A549 (cell line): Measurements from ENCODE around the gene NPFFR1. TPM values are rescaled to one million over a fixed set of nuclear protein-coding genes. Genes with fewer than 3 reads are reported as not detected.
A peak's percentile ranks its signal among the peaks of the same experiment; 100 is the strongest.

Experiments
- ATAC-seq, 2 experiments: fragments of 200-7000 bp in 1 of 2; fragments of >200 bp in 1 of 2; cut with Nextera tagmentation in 1 of 2; cut with Tn5 transposase in 1 of 2; 3 replicates each; pipeline versions ENCODE4 v1.8.0 to v1.9.1; 2018 to 2020; ENCODE audit warnings: mild to moderate bottlenecking in 1 of 2, moderate library complexity in 1 of 2
- CTCF ChIA-PET: fragments of 300-600 bp; sonication (Branson Sonifier 250); formaldehyde crosslinking; extraction: SDS; loops from one replicate; lab custom pipeline; 2021; ENCODE audit warnings: antibody characterized with exemption, inconsistent platforms; lab: Yijun Ruan, JAX
- POLR2A ChIA-PET: fragments of 350-600 bp; formaldehyde crosslinking; extraction: SDS; loops from one replicate; lab custom pipeline; 2021; ENCODE audit warnings: antibody characterized with exemption, inconsistent platforms; lab: Yijun Ruan, JAX
- DNase-seq, 2 experiments: peaks; one replicate each; pipeline versions ENCODE4 v3.0.0 to v3.0.0-alpha.2; 2011 to 2016; ENCODE audit warnings: low read depth in 1 of 2, low spot score in 1 of 2
- FAIRE-seq: peaks from 2 replicates; lab custom pipeline; 2011; peaks lifted over from hg19 to GRCh38; lab: Jason Lieb, UNC
- H3K27ac ChIP-seq, 2 experiments: fragments of >200 bp; sonication (Bioruptor Twin); formaldehyde crosslinking; 3 replicates each; pipeline ENCODE4 v1.5.1; 2016 to 2017
- H3K4me1 ChIP-seq: fragments of >200 bp; sonication (Bioruptor Twin); formaldehyde crosslinking; 3 replicates; pipeline ENCODE4 v1.6.1; 2016
- H3K4me2 ChIP-seq: fragments of >200 bp; sonication (Bioruptor Twin); formaldehyde crosslinking; 3 replicates; pipeline ENCODE4 v1.6.1; 2016
- H3K4me3 ChIP-seq: fragments of >200 bp; sonication (Bioruptor Twin); formaldehyde crosslinking; 3 replicates; pipeline ENCODE4 v1.5.1; 2016
- H3K9me3 ChIP-seq: fragments of >200 bp; sonication (Bioruptor Twin); formaldehyde crosslinking; 3 replicates; pipeline ENCODE4 v1.6.1; 2016
- BHLHE40 ChIP-seq: IDR thresholded peaks from 2 replicates; pipeline ENCODE4 v1.6.1; 2012; ENCODE audit warnings: low read depth, low read length, inconsistent platforms
- EHF ChIP-seq: fragments of 250-450 bp; sonication (Bioruptor Pico); IDR thresholded peaks from 2 replicates; pipeline ENCODE4 v1.5.0; 2020; ENCODE audit warnings: mild to moderate bottlenecking
- EHMT2 ChIP-seq: fragments of 200-600 bp; sonication (generic); IDR thresholded peaks from 2 replicates; pipeline ENCODE4 v1.6.1; 2016; ENCODE audit warnings: antibody characterized with exemption, low read depth, mild to moderate bottlenecking, moderate library complexity
- ESRRA ChIP-seq: fragments of 150-350 bp; IDR thresholded peaks from 2 replicates; pipeline ENCODE4 v1.6.1; 2014; ENCODE audit warnings: mild to moderate bottlenecking, low read length, borderline replicate concordance
- FOXS1 ChIP-seq: fragments of 250-450 bp; sonication (Bioruptor Pico); IDR thresholded peaks from 2 replicates; pipeline ENCODE4 v1.5.0; 2020; ENCODE audit warnings: mild to moderate bottlenecking, moderate library complexity
- HOXB5 ChIP-seq: fragments of 250-450 bp; sonication (Bioruptor Pico); IDR thresholded peaks from 2 replicates; pipeline ENCODE4 v1.5.0; 2020; ENCODE audit warnings: mild to moderate bottlenecking, moderate library complexity
- JUNB ChIP-seq: fragments of >200 bp; sonication (Bioruptor Twin); formaldehyde crosslinking; IDR thresholded peaks from 2 replicates; pipeline ENCODE4 v1.6.1; 2016
- KDM1A ChIP-seq: fragments of 200-600 bp; sonication (generic); IDR thresholded peaks from 2 replicates; pipeline ENCODE4 v1.6.1; 2016; ENCODE audit warnings: low read depth, mild to moderate bottlenecking
- MAFK ChIP-seq: fragments of 450-650 bp; IDR thresholded peaks from 2 replicates; pipeline ENCODE4 v1.6.1; 2014; ENCODE audit not compliant: partially characterized antibody
- MAZ ChIP-seq: fragments of 150-350 bp; IDR thresholded peaks from 2 replicates; pipeline ENCODE4 v1.6.1; 2014; ENCODE audit warnings: antibody characterized with exemption, low read depth, low read length, borderline replicate concordance
- MYC ChIP-seq: IDR thresholded peaks from 2 replicates; pipeline ENCODE4 v1.6.1; 2012; ENCODE audit warnings: mild to moderate bottlenecking, inconsistent platforms, low read length, improper control_type of control experiment, borderline replicate concordance
- NPAS2 ChIP-seq: fragments of 250-450 bp; sonication (Bioruptor Pico); IDR thresholded peaks from 2 replicates; pipeline ENCODE4 v1.8.0; 2022; ENCODE audit warnings: mild to moderate bottlenecking, moderate library complexity, borderline replicate concordance
- PHF8 ChIP-seq: fragments of 200-600 bp; sonication (generic); IDR thresholded peaks from 2 replicates; pipeline ENCODE4 v1.6.1; 2016; ENCODE audit warnings: low read depth, mild to moderate bottlenecking, antibody characterized with exemption, moderate library complexity, borderline replicate concordance
- POLR2AphosphoS2 ChIP-seq: conservative IDR thresholded peaks from 2 replicates; pipeline ENCODE4 v1.6.1; 2012; ENCODE audit warnings: low read length, improper control_type of control experiment, inconsistent platforms
- RARB ChIP-seq: fragments of 250-450 bp; sonication (Bioruptor Pico); IDR thresholded peaks from 2 replicates; pipeline ENCODE4 v1.8.0; 2021; ENCODE audit warnings: mild to moderate bottlenecking, moderate library complexity
- RCOR1 ChIP-seq: fragments of 150-350 bp; IDR thresholded peaks from 2 replicates; pipeline ENCODE4 v1.6.1; 2014; ENCODE audit warnings: antibody characterized with exemption, low read length, low read depth
- SREBF2 ChIP-seq: fragments of 450-650 bp; IDR thresholded peaks from 2 replicates; pipeline ENCODE4 v1.6.1; 2014; ENCODE audit warnings: mild to moderate bottlenecking, moderate library complexity
- TFCP2L1 ChIP-seq: fragments of 250-450 bp; sonication (Bioruptor Pico); IDR thresholded peaks from 2 replicates; pipeline ENCODE4 v1.5.0; 2021; ENCODE audit warnings: mild to moderate bottlenecking
- ZNF302 ChIP-seq: fragments of 250-450 bp; sonication (Bioruptor Pico); IDR thresholded peaks from 2 replicates; pipeline ENCODE4 v1.9.0; 2021; ENCODE audit warnings: inconsistent platforms, mild to moderate bottlenecking, moderate library complexity
- WGBS: methylation state at CpG from one replicate; pipeline ENCODE4 v1.1.6; 2017; ENCODE audit errors: missing lambda C conversion rate; 5-methylcytosine and 5-hydroxymethylcytosine counted together
- polyA plus RNA-seq, 4 experiments: library from polyadenylated mRNA; depleted of rRNA in 3 of 4; stranded (reverse); fragments of >200 nt; fragmentation: RNase III in 1 of 4; extraction: RNeasy Plus Mini Kit Qiagen cat#74134 plus additional on column Dnase treatment in 1 of 4; gene quantifications; 2 replicates in 3 of 4; 3 replicates in 1 of 4; pipeline ENCODE4 v1.2.3, GENCODE V29; 2011 to 2017
- TF ChIP-seq, protein P1 (sequence below): fragments of 150-350 bp; IDR thresholded peaks from 2 replicates; pipeline ENCODE4 v1.6.1; 2014; ENCODE audit warnings: low read depth, mild to moderate bottlenecking, low read length
- TF ChIP-seq, protein P2 (sequence below): fragments of 450-650 bp; IDR thresholded peaks from 2 replicates; pipeline ENCODE4 v1.6.1; 2014; ENCODE audit warnings: antibody characterized with exemption
- TF ChIP-seq, protein P3 (sequence below): fragments of >200 bp; sonication (Bioruptor Twin); formaldehyde crosslinking; IDR thresholded peaks from 3 replicates; pipeline ENCODE4 v1.5.1; 2016

The NPFFR1 gene
- polyA plus RNA-seq, 2 of the 4 experiments (the other 2 are of a cell fraction), result not detected

DNA sequence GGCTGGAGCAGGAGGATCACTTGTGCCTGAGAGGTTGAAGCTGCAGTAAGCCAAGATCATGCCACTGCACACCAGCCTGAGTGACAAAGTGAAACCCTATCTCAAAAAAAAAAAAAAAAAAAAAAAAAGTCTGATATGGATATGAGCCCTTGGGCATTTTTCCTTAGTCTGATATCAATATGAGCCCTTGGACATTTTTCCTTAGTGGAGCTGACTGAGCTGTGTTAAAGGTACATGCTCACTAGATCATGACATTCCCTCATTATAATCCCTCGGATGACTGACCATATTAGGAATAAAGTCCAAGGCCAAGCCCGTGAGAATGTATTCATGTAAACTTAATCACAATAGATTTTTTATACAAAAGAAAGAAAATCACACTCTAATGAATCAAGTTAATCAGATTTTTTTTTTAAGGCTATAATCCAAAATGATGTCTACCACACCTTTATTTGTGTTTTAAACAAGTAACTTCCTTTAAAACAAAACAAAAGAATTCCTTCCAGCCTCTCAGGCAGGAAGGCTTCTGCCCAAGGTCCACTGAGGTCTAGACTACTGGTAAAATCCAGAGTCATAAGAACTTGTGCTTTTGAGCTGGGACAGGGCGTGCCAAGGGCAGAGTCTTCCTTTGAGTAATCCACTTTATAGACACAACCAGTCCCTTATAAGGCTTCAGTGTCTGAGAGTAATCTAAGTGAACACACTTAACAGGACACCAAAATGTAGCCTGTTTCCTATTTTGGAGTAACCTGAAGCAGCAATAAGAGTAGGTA lies 56.1 kb downstream of the NPFFR1 start:
- FAIRE-seq, result no peak
- no peak for TF ChIP-seq EHF (CRISPR knock-in tag)
- TF ChIP-seq BHLHE40, result no peak
- TF ChIP-seq RARB (CRISPR knock-in tag), result no peak
- no peak for TF ChIP-seq RCOR1
- TF ChIP-seq, protein P1, sequence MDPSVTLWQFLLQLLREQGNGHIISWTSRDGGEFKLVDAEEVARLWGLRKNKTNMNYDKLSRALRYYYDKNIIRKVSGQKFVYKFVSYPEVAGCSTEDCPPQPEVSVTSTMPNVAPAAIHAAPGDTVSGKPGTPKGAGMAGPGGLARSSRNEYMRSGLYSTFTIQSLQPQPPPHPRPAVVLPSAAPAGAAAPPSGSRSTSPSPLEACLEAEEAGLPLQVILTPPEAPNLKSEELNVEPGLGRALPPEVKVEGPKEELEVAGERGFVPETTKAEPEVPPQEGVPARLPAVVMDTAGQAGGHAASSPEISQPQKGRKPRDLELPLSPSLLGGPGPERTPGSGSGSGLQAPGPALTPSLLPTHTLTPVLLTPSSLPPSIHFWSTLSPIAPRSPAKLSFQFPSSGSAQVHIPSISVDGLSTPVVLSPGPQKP, result no peak
- no peak for TF ChIP-seq NPAS2
- TF ChIP-seq, protein P2, sequence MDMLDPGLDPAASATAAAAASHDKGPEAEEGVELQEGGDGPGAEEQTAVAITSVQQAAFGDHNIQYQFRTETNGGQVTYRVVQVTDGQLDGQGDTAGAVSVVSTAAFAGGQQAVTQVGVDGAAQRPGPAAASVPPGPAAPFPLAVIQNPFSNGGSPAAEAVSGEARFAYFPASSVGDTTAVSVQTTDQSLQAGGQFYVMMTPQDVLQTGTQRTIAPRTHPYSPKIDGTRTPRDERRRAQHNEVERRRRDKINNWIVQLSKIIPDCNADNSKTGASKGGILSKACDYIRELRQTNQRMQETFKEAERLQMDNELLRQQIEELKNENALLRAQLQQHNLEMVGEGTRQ, result no peak
- no peak for TF ChIP-seq SREBF2
- no peak for TF ChIP-seq HOXB5 (CRISPR knock-in tag)
- no peak for TF ChIP-seq MAZ
- TF ChIP-seq ESRRA, result no peak
- TF ChIP-seq ZNF302 (CRISPR knock-in tag), result no peak
- TF ChIP-seq FOXS1 (CRISPR knock-in tag), result no peak
- no peak for TF ChIP-seq JUNB
- no peak for TF ChIP-seq EHMT2
- no peak for TF ChIP-seq KDM1A
- no peak for TF ChIP-seq POLR2AphosphoS2
- no peak for TF ChIP-seq PHF8
- TF ChIP-seq, protein P3, sequence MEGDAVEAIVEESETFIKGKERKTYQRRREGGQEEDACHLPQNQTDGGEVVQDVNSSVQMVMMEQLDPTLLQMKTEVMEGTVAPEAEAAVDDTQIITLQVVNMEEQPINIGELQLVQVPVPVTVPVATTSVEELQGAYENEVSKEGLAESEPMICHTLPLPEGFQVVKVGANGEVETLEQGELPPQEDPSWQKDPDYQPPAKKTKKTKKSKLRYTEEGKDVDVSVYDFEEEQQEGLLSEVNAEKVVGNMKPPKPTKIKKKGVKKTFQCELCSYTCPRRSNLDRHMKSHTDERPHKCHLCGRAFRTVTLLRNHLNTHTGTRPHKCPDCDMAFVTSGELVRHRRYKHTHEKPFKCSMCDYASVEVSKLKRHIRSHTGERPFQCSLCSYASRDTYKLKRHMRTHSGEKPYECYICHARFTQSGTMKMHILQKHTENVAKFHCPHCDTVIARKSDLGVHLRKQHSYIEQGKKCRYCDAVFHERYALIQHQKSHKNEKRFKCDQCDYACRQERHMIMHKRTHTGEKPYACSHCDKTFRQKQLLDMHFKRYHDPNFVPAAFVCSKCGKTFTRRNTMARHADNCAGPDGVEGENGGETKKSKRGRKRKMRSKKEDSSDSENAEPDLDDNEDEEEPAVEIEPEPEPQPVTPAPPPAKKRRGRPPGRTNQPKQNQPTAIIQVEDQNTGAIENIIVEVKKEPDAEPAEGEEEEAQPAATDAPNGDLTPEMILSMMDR, result no peak
- TF ChIP-seq, all 56 proteins: peak for 0
- peak in 1 of 2 experiments; percentile 28; a peak in 1 of 6 replicates for ATAC-seq
- ChIA-PET CTCF (interaction anchor here (0.7 to 20.6 kb wide), 6 partner anchors 8 to 598 kb away, joined by 3 to 554 read pairs (median 4); partner anchors contain the start of gene LRRC20), POLR2A (no interaction called here)
- peaks cover 35% of the 10 kb centered on the region for H3K4me1 ChIP-seq
- peak overlapping the region; percentile 28 for H3K4me2 ChIP-seq
- 64% methylated on average over 3 of the region's 3 CpGs for WGBS
- no peaks in the 10 kb centered on the region for H3K9me3 ChIP-seq
- DNase-seq, result peak in 1 of 2 experiments; percentile 63
- peak overlapping the region in 1 of 2 experiments; percentile 37; a peak in 1 of 6 replicates for H3K27ac ChIP-seq
- H3K4me3 ChIP-seq, result no peak overlapping the region

DNA sequence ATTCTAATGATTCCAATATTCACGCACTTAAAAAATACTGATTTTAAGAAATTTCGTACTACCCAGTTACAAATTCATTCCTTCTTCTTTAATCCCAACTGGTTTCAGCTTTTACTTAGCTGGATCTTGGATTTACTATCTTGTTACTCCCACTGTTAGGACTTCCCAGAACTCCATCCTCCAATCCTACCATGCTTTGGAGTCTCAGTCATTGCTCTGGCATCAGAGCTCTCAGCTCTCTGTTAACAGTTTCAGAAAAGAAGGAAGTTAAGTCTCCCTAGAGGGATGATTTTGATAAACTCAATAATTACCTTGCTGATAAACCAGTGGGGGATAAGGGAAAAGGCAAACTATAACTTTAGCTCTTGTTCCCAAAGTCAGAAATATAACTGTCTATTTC lies 60.1 kb downstream of the NPFFR1 start:
- DNase-seq (no peak), ATAC-seq (no peak), FAIRE-seq (no peak)
- Histone ChIP-seq H3K4me3 (no peak overlapping the region), H3K4me1 (peaks cover 28% of the 10 kb centered on the region), H3K27ac (no peak overlapping the region), H3K4me2 (no peak overlapping the region), H3K9me3 (no peaks in the 10 kb centered on the region)
- ChIA-PET CTCF (interaction anchor here (1.1 to 20.6 kb wide), 8 partner anchors 9 to 238 kb away, joined by 3 to 554 read pairs (median 24); partner anchors contain the start of genes LRRC20 and PPA1), POLR2A (interaction anchor here (0.6 to 1.1 kb wide), 2 partner anchors 10 to 137 kb away, joined by 3 to 4 read pairs; partner anchors contain the start of gene PPA1)
- TF ChIP-seq MYC, result no peak
- no peak for TF ChIP-seq TFCP2L1 (CRISPR knock-in tag)
- no peak for TF ChIP-seq MAFK
- WGBS, result 93% methylated on average over 2 of the region's 2 CpGs
